IPS-NIHi7 (cell line): ENCODE measurements around the gene ANKRD36C.
"Not testable (repeated sequence)": the region's sequence is repeated elsewhere in the genome, so short reads cannot be mapped to it uniquely, and the experiment has no call there.

ENCODE experiments used
- DNase-seq: peaks from one replicate; pipeline ENCODE4 v3.0.0; 2012; ENCODE audit warnings: mixed read lengths; ENCODE audit errors: extremely low spot score

ANKRD36C gene

GRCh38 chr2:95799147-95799889 lies 192.3 kb downstream of the ANKRD36C start:
- not testable (repeated sequence) for DNase-seq

DNA sequence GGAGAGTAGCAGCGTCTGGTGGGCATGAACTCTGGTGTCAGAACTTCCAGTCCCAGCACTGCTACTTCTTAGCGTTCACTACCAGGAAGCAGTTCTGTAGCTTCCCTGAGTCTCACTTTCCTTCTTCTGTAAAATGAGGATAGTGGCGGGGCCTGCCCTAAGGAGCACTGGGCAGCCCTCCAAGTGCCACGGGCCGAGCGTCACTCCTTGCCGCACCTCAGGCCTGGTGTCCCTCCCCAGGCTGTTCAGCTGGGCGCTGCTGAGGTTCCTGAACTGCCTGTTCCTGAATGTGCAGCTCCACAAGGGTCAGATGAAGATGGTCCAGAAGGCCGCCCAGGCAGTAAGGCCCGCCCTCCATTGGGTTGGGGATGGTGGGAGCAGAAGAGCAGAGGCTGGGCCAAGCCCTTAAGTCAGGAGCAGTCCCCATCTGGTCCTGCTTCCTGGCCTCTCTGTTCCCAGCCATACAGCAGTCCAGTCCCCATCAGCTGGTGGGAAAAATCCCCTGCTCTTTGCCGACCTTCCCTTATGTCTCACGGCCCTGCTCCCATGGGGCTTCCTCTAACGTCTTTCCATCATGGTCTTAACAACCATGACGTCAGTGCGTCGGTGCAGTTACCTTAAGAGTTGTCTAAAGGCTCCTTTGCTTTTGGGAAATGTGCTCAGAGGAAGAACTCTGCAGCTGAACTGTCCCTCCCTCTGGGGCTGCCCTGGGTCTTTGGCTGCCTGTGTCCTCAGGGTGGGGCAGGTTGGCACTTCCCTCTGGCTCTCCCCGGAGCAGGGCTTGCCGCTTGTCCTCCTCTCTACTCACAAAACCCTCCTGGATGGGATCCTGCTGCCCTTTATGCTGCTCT lies 195.2 kb downstream of the ANKRD36C start:
- not testable (repeated sequence) for DNase-seq

DNA sequence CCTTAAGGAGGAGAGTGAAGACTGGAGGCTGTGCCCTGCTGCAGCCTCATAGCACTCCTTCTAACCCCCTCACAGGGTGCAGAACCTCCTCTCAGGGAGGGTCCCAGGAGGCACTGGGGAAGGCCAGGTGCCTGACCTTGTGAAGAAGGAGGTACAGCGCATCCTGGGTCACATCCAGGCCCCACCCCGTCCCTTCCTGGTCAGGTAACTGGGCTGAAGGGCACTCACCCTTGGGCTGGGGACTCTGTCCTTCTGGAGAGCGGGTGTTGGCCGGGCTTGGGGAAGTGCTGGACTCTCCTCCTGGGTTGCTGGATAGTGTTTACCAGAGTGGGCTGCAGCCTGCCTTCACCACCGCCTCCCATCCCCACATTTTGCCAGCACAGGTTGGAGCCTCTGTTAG lies 197.7 kb downstream of the ANKRD36C start:
- not testable (repeated sequence) for DNase-seq

- not testable (repeated sequence) for DNase-seq
Measured at GRCh38 chr2:95790180-95790579, 201.4 kb downstream of the ANKRD36C start.

DNA sequence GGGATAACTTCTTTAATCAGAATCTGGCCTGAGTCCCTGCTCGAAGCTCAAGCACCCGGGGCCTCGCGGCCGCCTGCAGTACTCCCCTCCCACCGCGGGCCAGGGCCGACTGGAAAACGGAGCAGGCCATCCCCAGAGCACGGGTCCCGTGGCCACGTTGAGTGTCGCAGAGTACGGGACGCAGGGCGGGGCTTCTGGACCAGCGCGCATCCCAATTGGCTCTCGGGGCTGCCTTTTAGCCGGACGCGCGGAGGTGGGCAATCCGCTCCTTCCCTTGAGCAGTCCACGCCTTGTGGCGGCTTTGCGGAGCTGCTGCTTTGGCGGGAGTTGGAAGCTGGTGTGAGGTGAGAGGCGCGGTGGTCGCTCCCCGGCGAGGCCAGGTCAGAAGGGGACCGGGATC lies 202.2 kb downstream of the ANKRD36C start:
- not testable (repeated sequence) for DNase-seq

GRCh38 chr2:95788642-95789041 lies 203.0 kb downstream of the ANKRD36C start:
- DNase-seq = not testable (repeated sequence)
